Measurements from ENCODE around the gene C1QA.

DNA sequence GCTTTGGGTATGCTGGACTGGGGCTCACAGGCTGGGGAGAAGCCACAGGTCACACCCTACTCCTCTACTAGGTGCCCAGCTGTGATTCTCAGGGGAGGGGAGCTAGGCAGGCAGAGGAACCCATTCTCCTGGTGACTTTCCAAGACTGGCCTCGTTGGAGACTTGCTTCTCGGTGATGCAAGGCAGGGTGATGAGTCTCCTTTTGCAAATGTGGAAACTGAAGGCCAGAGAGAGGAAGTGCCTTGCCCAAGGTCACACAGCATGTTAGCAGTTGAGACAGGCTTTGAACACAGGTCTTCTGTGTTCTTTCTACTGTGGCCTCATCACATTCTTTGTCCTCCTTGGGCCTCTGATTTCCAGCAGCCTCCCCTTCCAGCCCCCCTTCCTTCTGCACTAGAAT lies 20.5 kb upstream of the C1QA start:
- no peak for TF ChIP-seq EZH2phosphoT487 (IDR thresholded peaks at IDR 0.05; ENCODE audit: borderline replicate concordance)
- TF ChIP-seq, protein P1, sequence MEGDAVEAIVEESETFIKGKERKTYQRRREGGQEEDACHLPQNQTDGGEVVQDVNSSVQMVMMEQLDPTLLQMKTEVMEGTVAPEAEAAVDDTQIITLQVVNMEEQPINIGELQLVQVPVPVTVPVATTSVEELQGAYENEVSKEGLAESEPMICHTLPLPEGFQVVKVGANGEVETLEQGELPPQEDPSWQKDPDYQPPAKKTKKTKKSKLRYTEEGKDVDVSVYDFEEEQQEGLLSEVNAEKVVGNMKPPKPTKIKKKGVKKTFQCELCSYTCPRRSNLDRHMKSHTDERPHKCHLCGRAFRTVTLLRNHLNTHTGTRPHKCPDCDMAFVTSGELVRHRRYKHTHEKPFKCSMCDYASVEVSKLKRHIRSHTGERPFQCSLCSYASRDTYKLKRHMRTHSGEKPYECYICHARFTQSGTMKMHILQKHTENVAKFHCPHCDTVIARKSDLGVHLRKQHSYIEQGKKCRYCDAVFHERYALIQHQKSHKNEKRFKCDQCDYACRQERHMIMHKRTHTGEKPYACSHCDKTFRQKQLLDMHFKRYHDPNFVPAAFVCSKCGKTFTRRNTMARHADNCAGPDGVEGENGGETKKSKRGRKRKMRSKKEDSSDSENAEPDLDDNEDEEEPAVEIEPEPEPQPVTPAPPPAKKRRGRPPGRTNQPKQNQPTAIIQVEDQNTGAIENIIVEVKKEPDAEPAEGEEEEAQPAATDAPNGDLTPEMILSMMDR (conservative IDR thresholded peaks at IDR 0.05; ENCODE audit: low read length), result no peak
